Measurements from ENCODE around the gene ZNF260. TPM values are rescaled to one million over a fixed set of nuclear protein-coding genes. Genes with fewer than 3 reads are reported as not detected.

Gene ZNF260
- total and polyA plus RNA-seq, 2 donors (not counting 1 experiment from before 2014, with no cell fraction given), result 9.4 to 21.3 TPM

GRCh38 chr19:36488118-36488845 lies 39.8 kb downstream of the ZNF260 start:
- Histone ChIP-seq H3K9me3 (ENCODE audit: control insufficient read depth, insufficient read depth, low read depth, low read length) (no peaks in the 10 kb centered on the region), H4K20me1 (ENCODE audit: control insufficient read depth, extremely low read depth, insufficient read depth, low read length) (no peaks in the 10 kb centered on the region), H3K27ac (ENCODE audit: insufficient read depth, low read length) (peak overlapping the region; percentile 94), H3K27me3 (ENCODE audit: control insufficient read depth, insufficient read depth, low read length) (no peaks in the 10 kb centered on the region), H2AFZ (ENCODE audit: low read length) (peak overlapping the region; percentile 100), H3K9ac (ENCODE audit: insufficient read depth, low read length) (peak overlapping the region; percentile 95), H3K4me3 (replicated peaks in 1 of 4; ENCODE audit: control extremely low read depth in 1 of 4, insufficient read depth in 1 of 4, low read depth in 3 of 4, low read length in 4 of 4) (peak overlapping the region; percentile 91 to 100 (median 94)), H3K79me2 (ENCODE audit: control insufficient read depth, insufficient read depth, low read length) (peaks cover 4% of the 10 kb centered on the region), H3K4me2 (ENCODE audit: extremely low read depth, insufficient read depth, low read length) (peak overlapping the region; percentile 98), H3K36me3 (ENCODE audit: control insufficient read depth, insufficient read depth, low read length) (no peaks in the 10 kb centered on the region), H3K4me1 (ENCODE audit: control insufficient read depth, extremely low read depth, insufficient read depth, low read length) (peaks cover 7% of the 10 kb centered on the region)
- no peak for TF ChIP-seq EZH2 (IDR thresholded peaks at IDR 0.05; ENCODE audit: low read length, missing control alignments)
- TF ChIP-seq CTCF (conservative IDR thresholded peaks at IDR 0.05 in 1 of 2, IDR thresholded peaks at IDR 0.05 in 1 of 2; ENCODE audit: low read depth in 1 of 2, low read length in 2 of 2), result no peak
- DNase-seq (ENCODE audit: low read depth in 2 of 2), result peak; percentile 27 to 45

DNA sequence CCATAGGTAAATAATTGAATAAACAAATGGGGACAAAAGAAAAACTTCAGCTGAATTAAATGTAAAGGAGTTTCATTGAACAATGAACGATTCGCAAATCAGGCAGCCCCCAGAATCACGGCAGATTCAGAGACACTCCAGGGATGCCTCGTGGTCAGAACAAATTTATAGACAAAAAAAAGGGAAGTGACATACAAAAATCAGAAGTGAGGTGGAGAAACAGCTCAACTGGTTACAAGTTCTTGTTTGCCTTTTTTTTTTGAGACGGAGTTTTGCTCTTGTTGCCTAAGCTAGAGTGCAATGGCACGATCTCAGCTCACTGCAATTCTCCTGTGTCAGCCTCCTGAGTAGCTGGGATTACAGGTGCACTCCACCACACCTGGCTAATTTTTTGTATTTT lies 44.4 kb downstream of the ZNF260 start:
- Histone ChIP-seq H3K4me3 (replicated peaks in 1 of 4; ENCODE audit: control extremely low read depth in 1 of 4, insufficient read depth in 1 of 4, low read depth in 3 of 4, low read length in 4 of 4) (no peak overlapping the region), H3K4me1 (ENCODE audit: control insufficient read depth, extremely low read depth, insufficient read depth, low read length) (peaks cover 5% of the 10 kb centered on the region), H3K36me3 (ENCODE audit: control insufficient read depth, insufficient read depth, low read length) (no peaks in the 10 kb centered on the region), H4K20me1 (ENCODE audit: control insufficient read depth, extremely low read depth, insufficient read depth, low read length) (no peaks in the 10 kb centered on the region), H3K9me3 (ENCODE audit: control insufficient read depth, insufficient read depth, low read depth, low read length) (no peaks in the 10 kb centered on the region), H3K4me2 (ENCODE audit: extremely low read depth, insufficient read depth, low read length) (no peak overlapping the region), H3K27me3 (ENCODE audit: control insufficient read depth, insufficient read depth, low read length) (no peaks in the 10 kb centered on the region), H2AFZ (ENCODE audit: low read length) (no peak overlapping the region), H3K9ac (ENCODE audit: insufficient read depth, low read length) (no peak overlapping the region), H3K27ac (ENCODE audit: insufficient read depth, low read length) (no peak overlapping the region), H3K79me2 (ENCODE audit: control insufficient read depth, insufficient read depth, low read length) (no peaks in the 10 kb centered on the region)
- no peak for TF ChIP-seq CTCF (conservative IDR thresholded peaks at IDR 0.05 in 1 of 2, IDR thresholded peaks at IDR 0.05 in 1 of 2; ENCODE audit: low read depth in 1 of 2, low read length in 2 of 2)
- TF ChIP-seq EZH2 (IDR thresholded peaks at IDR 0.05; ENCODE audit: low read length, missing control alignments), result no peak
- no peak for DNase-seq (ENCODE audit: low read depth in 2 of 2)

GRCh38 chr19:36482876-36483275 lies 45.2 kb downstream of the ZNF260 start:
- Histone ChIP-seq H3K27ac (ENCODE audit: insufficient read depth, low read length) (no peak overlapping the region), H3K4me1 (ENCODE audit: control insufficient read depth, extremely low read depth, insufficient read depth, low read length) (no peaks in the 10 kb centered on the region), H3K9ac (ENCODE audit: insufficient read depth, low read length) (no peak overlapping the region), H3K27me3 (ENCODE audit: control insufficient read depth, insufficient read depth, low read length) (no peaks in the 10 kb centered on the region), H3K4me2 (ENCODE audit: extremely low read depth, insufficient read depth, low read length) (no peak overlapping the region), H3K79me2 (ENCODE audit: control insufficient read depth, insufficient read depth, low read length) (no peaks in the 10 kb centered on the region), H3K36me3 (ENCODE audit: control insufficient read depth, insufficient read depth, low read length) (no peaks in the 10 kb centered on the region), H3K4me3 (replicated peaks in 1 of 4; ENCODE audit: control extremely low read depth in 1 of 4, insufficient read depth in 1 of 4, low read depth in 3 of 4, low read length in 4 of 4) (no peak overlapping the region), H2AFZ (ENCODE audit: low read length) (no peak overlapping the region), H4K20me1 (ENCODE audit: control insufficient read depth, extremely low read depth, insufficient read depth, low read length) (no peaks in the 10 kb centered on the region), H3K9me3 (ENCODE audit: control insufficient read depth, insufficient read depth, low read depth, low read length) (no peaks in the 10 kb centered on the region)
- DNase-seq (ENCODE audit: low read depth in 2 of 2), result no peak
- TF ChIP-seq EZH2 (IDR thresholded peaks at IDR 0.05; ENCODE audit: low read length, missing control alignments) (no peak), CTCF (conservative IDR thresholded peaks at IDR 0.05 in 1 of 2, IDR thresholded peaks at IDR 0.05 in 1 of 2; ENCODE audit: low read depth in 1 of 2, low read length in 2 of 2) (no peak)

Other genes starting within 250 kb of the ZNF260 start
- gene ZFP14, start 149.1 kb downstream of the ZNF260 start, total RNA-seq, result 6.4 and 8.1 TPM in 2 replicates
- 0.88 and 1.2 TPM in 2 replicates for gene ZFP14, start 149.1 kb downstream of the ZNF260 start, polyA plus RNA-seq
- 8.5 and 9.2 TPM in 2 replicates for gene ZFP82, start 109.6 kb downstream of the ZNF260 start, total RNA-seq
- 4.5 and 5.6 TPM in 2 replicates for gene ZFP82, start 109.6 kb downstream of the ZNF260 start, polyA plus RNA-seq
- 14.4 and 15.4 TPM in 2 replicates for gene ZNF566, start 38.7 kb downstream of the ZNF260 start, total RNA-seq
- gene ZNF566, start 38.7 kb downstream of the ZNF260 start, polyA plus RNA-seq, result 4.3 and 6.0 TPM in 2 replicates
- gene ZNF529, start 45.0 kb upstream of the ZNF260 start, total RNA-seq, result 10.2 and 10.8 TPM in 2 replicates
- gene ZNF529, start 45.0 kb upstream of the ZNF260 start, polyA plus RNA-seq, result 5.5 and 7.7 TPM in 2 replicates
- gene ZNF382, start 77.0 kb upstream of the ZNF260 start, total RNA-seq, result 13.4 and 16.0 TPM in 2 replicates
- gene ZNF382, start 77.0 kb upstream of the ZNF260 start, polyA plus RNA-seq, result 0.77 and 1.0 TPM in 2 replicates
- gene ZNF461, start 138.6 kb upstream of the ZNF260 start, total RNA-seq, result 14.9 and 15.7 TPM in 2 replicates
- 3.0 and 3.5 TPM in 2 replicates for gene ZNF461, start 138.6 kb upstream of the ZNF260 start, polyA plus RNA-seq
- 5.9 and 6.9 TPM in 2 replicates for gene ZNF567, start 159.3 kb upstream of the ZNF260 start, total RNA-seq
- gene ZNF567, start 159.3 kb upstream of the ZNF260 start, polyA plus RNA-seq, result 4.3 and 5.6 TPM in 2 replicates
- 1.2 and 1.8 TPM in 2 replicates for gene ZNF850, start 244.5 kb upstream of the ZNF260 start, total RNA-seq
- gene ZNF850, start 244.5 kb upstream of the ZNF260 start, polyA plus RNA-seq, result 1.4 and 1.6 TPM in 2 replicates